NCI-H1105 treated with DMSO at 0.1 percent for 48 hours (cell line): ENCODE results near the gene HIP1.
"Not testable (repeated sequence)": the region's sequence is repeated elsewhere in the genome, so short reads cannot be mapped to it uniquely, and the experiment has no call there.

Experiments
- DNase-seq: peaks from one replicate; lab custom pipeline; 2025; lab: John Stamatoyannopoulos, UW

Gene HIP1

GRCh38 chr7:75639886-75640190, 98.9 kb downstream of the HIP1 start:
- peak; percentile 36 for DNase-seq

- DNase-seq: peak; percentile 36
Measured at GRCh38 chr7:75639071-75639885, 99.5 kb downstream of the HIP1 start.

DNA sequence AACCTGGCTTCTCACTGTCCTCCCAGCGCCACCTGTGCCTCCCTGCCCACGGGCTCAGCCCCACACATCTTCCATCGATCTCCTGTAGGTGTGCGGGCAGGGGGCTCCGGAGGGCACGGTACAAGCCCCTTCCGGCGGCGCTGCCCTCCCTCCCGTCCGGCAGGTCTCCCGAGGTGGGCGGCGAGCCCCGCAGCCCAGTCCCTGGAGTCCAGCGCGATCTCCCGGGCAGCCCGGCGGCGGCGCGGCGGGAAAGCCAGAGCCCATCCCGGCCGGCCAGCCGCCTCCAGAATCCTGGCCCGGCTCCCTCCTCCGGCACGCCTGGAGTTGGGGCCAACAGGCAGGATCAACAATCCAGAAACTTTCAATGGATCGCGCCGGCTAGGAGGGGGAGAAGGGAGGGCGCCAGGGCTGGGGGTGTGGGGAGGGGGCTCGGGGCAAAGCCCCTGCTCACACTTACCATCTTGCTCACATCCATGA, 100.1 kb downstream of the HIP1 start:
- peak; percentile 40 for DNase-seq

DNA sequence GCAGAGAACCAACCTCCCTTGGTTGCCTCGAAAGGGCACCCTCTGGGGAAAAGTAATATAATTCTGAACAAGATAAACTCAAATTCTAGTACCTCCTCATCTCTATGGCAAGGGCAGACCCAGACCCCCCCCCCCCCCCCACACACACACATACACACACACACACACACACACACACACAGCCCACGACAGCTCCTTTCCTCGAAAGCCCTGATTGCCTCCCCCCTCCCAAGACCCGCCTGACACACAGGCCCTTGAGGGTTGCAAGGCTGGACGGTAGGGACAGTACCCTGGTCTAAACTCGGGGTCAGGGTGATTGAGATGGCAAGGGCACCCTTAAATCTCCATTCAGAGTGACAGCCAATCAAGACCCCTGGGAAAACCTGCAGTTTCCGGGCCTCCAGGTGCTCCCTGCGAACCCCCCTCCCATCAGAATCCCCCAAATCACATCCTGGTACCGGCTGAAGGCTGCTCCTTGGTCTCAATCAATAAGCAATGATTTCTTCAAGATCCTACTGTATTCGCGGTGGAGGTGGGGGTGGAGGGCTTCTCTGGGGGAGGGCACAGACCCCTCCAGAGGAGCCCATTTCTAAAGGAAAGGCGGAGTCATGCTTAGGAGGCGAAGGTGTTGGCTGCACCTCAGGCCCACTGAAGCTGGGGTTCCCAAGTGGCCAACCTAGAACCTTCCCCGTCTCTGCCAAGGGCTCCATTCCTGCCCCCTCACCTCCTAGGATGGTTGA, 100.7 kb downstream of the HIP1 start:
- DNase-seq: no peak

GRCh38 chr7:75635036-75635435, 103.7 kb downstream of the HIP1 start:
- no peak for DNase-seq

GRCh38 chr7:75632587-75632986, 106.2 kb downstream of the HIP1 start:
- not testable (repeated sequence) for DNase-seq

DNA sequence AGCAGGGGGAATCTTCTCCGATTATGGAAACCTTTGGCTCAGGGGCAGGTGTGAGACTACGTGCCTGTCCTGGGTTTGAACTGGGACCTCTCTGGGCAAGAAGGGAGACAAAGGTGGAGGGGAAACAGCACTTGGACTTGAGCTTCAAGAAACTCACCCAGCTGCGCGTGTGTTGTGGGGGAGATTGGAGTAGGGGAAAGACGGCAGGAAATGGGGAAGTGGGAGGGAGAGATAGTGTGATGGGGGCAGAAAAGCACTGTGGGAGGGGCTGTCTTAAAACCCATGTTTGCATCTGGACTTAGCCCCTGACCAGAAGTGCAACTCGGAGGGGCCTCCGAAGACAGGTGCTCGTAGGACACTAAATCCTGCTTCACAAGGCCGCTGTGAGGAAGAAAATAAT, 107.0 kb downstream of the HIP1 start:
- no peak for DNase-seq

GRCh38 chr7:75630549-75630948, 108.2 kb downstream of the HIP1 start:
- no peak for DNase-seq

DNA sequence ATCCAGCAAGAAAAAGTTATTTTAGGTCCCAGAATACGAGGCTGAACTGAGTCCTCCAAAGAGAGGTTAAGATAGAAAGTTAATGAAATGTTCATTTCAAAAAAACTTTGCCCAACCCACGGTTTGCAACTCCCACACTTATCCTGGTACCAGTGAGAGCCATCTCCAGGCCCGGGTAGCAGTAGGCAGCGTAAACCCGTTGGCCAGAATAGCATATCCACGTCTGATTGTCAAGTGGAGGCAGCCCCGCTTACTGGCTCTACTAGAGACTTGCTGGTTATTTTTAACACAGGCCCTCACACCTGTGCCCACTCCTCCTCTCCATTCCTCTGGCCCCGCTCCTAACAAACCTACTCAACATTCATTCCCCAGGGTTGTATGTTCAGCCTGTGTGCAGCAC, 109.7 kb downstream of the HIP1 start:
- no peak for DNase-seq

DNA sequence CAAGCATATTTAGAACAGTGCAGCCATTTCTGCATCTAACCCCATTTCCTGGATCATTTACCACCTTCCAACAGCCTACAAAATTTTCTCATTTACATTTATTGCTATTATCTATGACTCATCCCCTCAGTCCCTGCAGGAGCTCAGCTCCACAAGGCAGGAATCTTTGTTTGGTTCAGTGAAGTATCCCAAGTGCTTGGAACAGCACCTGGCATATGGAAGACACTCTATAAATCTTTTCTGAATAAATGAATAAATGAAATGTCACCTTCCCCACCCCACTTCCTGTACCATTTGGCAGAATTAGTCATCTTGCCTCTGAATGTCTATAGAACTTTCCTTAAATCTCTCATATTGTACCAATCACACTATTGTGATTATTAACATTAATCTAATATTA, 110.7 kb downstream of the HIP1 start:
- DNase-seq: no peak

DNA sequence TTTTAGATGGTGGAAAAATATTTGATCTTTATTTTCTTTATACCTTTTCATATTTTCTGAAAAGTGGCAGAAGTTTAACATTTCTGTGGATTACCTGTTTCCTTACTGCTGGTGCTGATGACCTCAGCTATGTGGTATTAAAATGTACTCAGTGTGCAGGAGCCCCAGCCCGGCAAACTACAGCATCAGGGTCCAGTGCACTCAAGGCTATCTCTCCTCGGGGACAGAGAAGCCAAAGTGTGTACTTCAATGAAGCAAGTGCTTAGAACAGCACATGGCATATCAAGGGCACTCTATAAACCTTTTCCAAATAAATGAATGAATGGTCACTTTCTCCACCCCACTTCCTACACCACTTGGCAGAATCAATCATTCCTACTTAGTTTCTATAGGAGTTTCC, 111.8 kb downstream of the HIP1 start:
- DNase-seq: no peak

DNA sequence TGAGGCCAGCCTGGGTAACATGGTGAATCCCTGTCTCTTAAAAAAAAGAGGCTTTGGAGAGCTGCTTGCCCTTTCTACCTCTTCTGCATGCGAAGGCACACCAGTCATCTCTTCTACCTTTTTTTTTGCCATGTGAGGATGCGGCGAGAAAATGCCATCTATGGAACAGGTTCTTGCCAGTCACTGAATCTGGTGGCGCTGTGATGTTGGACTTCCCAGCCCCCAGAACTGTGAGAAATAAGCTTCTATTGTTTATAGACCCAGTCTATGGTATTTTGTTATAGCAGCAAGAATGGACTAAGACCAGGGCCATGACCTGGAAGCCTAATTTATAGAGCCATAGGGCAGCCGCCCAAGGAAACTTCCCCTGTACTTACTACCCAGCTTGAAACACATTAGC, 112.9 kb downstream of the HIP1 start:
- no peak for DNase-seq

DNA sequence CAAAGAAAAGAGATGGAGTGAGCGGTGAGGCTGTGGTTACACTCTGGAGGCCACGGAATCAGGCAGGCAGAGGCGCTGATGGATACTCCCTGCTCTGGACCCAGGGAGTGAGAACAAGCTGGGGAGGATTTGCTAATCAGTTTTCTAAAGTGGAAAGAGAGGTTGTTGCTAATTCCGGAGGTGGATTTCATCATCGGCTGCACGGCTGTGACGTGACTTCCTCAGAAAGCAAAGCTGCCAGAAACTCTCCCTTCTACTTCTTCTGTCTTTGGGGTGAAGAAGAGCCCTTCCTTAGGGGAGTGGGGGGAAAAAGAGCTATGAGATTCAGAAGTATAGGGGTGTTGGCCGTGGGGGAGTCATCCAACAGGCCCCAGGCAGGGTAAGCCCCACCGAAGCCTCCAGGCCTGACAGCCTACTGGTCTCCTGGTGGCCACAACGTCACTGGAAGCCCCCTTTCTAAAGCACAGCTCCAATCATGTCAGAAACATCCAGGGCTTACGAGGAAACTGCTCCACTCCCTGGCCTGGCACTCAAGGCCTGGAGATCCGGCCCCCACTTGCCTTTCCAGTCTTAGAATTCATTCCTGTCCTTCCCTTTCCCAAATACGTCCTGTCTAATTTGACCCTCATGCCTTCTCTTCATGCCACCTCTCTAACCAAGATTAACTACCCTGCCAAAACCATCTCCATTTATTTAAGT, 114.5 kb downstream of the HIP1 start:
- no peak for DNase-seq

DNA sequence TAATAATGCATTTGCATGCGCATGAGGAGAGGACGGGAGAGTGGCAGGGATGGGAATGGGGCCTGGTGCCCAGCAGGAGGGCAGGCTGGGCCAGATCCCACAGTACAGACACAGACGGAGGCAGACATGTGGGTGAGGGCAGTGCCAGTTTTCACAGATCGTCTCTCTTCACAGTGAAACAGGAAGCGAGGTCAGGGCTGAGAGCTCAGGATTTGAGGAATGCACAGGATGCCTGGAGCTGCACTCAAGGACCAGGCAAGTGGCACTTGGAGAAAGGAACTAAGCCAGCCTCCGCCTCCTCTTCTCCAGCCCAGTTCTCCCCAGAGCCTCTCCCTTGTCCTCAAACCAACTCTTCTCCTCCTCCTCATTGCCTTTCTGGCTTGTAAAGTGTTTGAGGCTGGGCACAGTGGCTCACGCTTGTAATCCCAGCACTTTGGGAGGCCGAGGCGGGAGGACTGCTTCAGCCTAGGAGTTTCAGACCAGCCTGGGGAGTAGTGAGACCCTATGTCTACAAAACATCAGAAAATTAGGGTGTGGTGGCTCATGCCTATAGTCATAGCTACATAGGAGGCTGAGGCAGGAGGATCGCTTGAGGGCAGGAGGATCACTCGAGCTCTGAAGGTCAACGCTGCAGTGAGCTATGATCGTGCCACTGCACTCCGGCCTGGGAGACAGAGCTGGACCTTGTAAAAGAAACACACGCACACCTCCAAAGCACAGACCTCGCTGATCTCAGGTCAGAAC, 115.2 kb downstream of the HIP1 start:
- DNase-seq: no peak

- DNase-seq: no peak
Measured at GRCh38 chr7:75621124-75621523, 117.6 kb downstream of the HIP1 start.

DNA sequence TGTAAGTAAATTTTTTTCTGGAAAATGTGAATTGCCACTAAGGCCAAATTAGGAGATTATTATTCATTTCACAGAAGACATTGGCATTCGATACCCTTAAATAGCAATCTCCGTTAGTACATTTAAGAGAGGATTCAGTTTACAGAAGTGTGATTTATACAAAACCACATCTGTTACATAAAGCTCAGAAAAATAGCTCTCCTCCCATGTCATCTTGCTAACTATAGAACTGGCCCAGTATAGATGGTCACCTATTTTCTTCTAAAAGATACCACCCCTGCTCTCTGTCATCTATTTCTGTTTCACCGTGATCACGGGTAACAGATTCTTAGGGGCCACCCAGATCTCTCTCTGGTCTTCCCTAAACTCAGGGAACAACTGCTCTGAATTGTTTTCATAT, 119.1 kb downstream of the HIP1 start:
- no peak for DNase-seq

DNA sequence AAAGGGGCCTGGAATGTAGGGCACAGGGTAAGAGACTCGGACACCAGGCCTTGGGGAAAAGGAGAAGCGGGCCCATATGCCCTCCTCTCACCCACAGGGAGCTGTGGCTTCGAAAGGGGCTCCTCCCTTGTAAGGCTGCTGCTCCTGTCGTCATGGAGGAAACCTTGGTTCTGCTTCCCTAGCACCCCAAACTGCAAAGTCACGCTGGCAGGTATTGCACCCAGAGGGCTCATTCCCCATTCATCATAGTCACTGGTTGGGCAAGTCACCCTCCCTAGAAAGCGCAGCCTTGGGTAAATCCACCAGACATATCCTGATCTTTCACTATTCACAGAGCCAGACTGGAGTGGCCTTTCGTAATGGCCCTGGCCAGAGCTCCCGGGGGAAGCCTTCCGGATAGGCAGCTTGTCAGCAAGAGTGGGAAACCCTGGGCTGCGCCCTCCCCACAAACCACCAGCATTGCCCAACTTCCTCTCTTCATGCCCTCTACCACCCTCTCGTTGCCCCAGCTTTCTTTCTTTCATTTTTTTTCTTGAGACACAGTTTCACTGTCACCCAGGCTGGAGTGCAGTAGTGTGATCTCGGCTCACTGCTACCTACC, 121.0 kb downstream of the HIP1 start:
- no peak for DNase-seq

DNA sequence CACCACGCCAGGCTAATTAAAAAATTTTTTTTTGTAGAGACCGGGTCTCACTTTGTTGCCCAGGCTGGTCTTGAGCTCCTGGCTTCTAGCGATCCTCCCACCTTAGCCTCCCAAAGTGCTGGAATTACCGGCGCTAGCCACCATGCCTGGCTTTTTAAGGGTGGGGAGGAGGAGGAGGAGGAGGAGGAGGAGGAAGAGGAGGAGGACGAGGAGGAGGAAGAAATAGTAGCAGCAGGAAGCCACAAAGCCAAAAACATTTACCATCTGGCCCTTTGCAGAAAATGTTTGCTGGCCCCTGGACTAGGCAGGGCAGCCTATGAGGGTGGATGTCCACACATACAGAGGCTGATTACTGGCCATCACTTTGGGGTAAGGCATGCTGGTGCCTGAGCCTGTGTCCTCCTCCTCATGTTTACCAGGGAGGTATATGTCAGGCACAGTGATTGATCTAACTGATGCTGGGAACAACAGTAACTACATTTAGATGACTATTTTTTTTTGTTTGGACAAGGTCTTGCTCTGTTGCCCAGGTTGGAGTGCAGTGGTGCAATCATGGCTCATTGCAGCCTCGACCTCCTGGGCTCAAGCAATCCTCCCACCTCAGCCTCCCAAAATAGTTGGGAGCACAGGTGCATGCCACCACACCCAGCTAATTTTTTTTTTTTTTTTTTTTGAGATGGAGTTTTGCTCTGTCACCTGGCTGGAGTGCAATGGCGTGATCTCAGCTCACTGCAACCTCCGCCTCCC, 122.1 kb downstream of the HIP1 start:
- DNase-seq: no peak

GRCh38 chr7:75614401-75614800, 124.3 kb downstream of the HIP1 start:
- DNase-seq: no peak

GRCh38 chr7:75613351-75613750, 125.4 kb downstream of the HIP1 start:
- no peak for DNase-seq

GRCh38 chr7:75611557-75612178, 127.1 kb downstream of the HIP1 start:
- DNase-seq: no peak
